ENCODE data around the gene FNDC3B.

Gene FNDC3B

DNA sequence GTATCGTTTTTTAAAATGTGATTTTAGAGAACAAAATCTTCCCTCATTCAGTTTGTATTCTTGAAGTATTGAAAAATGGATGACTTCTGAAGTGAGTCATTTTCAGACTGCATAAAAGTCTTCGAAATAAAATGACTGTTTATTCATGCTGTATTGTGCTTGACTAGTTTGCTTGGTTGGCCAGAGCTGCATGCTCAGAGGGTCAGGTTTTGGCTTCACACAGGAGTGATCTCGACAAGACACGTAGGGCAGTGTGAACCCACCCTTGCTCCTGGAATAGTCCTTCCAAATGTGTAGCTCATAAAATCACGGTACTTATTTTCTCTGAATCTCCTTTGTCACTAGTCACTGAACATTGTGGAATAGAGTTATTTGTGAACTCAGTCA, 73.3 kb downstream of the FNDC3B start:
- no peak for DNase-seq (ENCODE audit: low read depth in 2 of 2, low spot score in 1 of 2)

- no peak for DNase-seq (ENCODE audit: low read depth in 2 of 2, low spot score in 1 of 2)
These were observed 74.3 kb downstream of the FNDC3B start for GRCh38 chr3:172113710-172114109.

DNA sequence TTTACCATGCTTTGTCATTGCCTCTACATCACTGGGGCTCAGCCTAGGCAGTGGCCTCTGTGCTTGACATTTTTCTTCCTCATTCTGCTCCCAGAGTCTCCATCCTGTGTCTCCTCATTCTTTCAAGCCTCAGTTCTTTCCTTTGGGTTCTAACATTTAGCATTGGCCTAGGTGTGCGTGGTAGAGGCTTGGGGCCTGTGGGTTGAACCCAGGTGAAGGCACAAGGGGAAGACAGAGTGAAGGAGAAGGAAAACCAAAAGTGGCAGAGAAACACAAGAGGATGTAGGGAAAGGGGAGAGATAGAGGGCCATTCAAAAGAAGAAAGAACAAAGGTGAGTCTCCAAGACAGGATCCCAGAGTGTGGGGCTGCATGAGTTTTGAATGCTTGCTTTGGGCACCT, 75.7 kb downstream of the FNDC3B start:
- DNase-seq (ENCODE audit: low read depth in 2 of 2, low spot score in 1 of 2), result no peak

- DNase-seq (ENCODE audit: low read depth in 2 of 2, low spot score in 1 of 2), result no peak
These were observed 76.4 kb downstream of the FNDC3B start for GRCh38 chr3:172115787-172116186.

DNA sequence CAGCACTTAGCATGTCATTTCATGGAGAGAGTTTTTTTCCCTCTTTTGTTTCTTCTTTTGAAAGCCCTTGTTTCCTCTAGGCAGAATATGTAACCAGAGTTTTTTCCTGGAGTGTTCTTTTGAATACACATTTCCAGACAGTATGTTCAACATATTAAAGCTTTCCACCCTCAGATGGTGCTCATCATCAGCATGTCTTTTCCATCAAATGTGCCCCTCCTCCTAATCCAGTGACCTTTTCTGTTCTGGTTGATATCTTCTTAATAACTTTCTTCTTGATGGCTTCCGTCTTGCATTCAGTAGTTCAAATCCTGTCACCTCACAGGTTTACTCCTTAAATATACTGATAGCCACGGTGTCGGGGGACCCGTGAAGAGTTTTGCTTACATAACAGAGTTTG, 78.6 kb downstream of the FNDC3B start:
- DNase-seq (ENCODE audit: low read depth in 2 of 2, low spot score in 1 of 2), result no peak

DNA sequence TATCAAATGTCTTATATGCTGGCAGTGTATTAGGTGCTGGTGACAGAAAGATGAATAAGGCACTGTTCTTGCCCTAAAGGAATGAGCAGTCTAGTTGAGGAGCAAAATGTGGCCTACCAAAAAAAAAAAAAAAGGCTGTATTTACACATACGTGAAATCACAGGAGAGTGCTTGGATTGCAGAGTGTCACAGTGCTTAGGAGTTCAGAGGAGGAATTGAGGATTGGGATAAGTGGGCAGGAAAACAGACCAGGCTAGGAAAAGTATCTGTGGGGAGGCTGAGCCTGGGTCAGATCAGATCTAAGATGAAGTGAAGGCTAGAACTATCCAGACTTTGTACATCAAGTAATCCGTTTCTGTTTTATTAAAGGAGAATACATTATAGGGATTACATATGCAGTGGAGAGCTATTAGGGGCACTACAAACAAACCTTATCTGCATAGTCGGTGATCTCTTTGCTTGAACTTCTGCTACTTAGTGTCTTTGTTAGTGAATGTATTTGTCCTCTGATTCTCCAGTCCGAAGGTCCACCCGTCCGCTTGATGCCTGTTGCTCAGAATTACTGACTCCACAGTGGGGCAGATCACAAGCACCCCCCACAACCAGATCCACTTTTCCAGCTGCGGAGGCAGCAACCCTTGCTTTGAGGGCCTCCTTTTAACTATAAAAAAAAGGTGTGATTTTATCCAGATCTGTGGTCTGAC, 80.0 kb downstream of the FNDC3B start:
- no peak for DNase-seq (ENCODE audit: low read depth in 2 of 2, low spot score in 1 of 2)

DNA sequence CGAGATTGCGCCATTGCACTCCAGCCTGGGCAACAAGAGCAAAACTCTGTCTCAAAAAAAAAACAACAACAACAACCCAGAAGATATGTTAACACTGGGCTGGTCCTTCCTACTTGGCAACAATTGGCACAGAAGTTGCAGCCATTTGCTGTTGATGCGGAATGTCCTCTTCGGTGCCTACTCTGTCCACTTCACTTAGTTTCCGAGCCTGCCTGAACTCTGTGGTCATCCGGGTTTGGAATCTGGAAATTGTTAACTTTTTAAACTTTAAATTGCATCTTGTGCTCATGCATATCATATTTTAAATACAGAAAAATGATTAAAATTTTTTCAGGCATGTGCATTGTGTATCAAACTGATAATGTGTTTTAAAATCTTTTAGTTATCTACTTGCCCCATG, 81.5 kb downstream of the FNDC3B start:
- no peak for DNase-seq (ENCODE audit: low read depth in 2 of 2, low spot score in 1 of 2)

DNA sequence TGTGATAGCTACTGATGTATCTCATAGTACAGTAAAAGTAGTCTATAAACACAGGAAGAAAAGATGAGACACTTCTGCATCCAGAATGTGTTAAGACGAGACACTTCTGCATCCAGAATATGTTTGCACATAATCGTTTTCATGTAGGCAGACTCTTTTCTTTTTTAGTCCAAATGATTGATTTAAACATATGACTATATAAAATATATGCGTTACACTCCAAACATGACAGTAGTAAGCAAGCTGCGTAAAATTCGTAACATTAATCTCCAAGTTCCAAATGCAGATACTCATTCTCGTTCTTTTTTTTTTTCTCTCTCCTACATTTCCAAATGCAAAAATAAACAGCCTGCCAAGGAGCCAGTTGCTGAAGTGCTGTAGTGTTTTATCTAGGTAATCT, 82.6 kb downstream of the FNDC3B start:
- no peak for DNase-seq (ENCODE audit: low read depth in 2 of 2, low spot score in 1 of 2)

DNA sequence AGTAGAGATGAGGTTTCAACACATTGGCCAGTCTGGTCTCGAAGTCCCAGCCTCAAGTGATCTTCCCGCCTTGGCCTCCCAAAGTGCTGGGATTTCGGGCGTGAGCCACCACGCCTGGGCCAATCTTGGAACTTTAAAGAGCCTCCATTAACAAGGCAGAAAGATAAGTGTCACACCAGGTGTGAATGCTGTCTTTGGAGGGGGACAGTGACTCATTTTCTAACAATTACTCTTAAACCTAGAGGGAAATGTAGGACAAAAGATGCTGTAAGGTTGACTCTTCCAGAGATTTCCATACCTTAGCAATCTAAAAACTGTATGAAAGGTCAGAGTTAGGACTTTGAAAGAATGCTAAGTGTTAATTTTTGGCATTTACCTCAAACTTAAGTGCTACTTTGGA, 84.9 kb downstream of the FNDC3B start:
- DNase-seq (ENCODE audit: low read depth in 2 of 2, low spot score in 1 of 2), result no peak

- DNase-seq (ENCODE audit: low read depth in 2 of 2, low spot score in 1 of 2), result no peak
These were observed 85.7 kb downstream of the FNDC3B start for GRCh38 chr3:172125053-172125452.

- no peak for DNase-seq (ENCODE audit: low read depth in 2 of 2, low spot score in 1 of 2)
These were observed 86.6 kb downstream of the FNDC3B start for GRCh38 chr3:172125963-172126457.

DNA sequence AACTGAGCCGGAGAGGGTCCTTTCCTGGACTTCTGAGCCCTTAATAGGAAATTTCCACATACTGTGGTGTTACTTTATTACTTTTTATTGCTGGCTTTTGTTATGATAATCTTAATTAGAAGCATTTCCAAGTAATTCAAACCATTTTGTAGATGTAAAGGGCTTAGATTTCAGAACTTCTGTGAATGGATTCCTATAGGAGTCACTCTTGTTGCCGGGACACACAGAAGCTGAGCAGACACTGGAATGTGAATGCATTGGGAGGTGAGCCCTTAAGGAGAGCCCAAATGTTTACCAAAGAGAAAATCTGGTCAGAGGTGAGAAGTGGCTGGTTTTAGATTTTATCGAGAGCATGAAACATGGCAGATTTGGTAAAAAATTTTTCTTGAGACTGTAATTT, 87.4 kb downstream of the FNDC3B start:
- no peak for DNase-seq (ENCODE audit: low read depth in 2 of 2, low spot score in 1 of 2)

DNA sequence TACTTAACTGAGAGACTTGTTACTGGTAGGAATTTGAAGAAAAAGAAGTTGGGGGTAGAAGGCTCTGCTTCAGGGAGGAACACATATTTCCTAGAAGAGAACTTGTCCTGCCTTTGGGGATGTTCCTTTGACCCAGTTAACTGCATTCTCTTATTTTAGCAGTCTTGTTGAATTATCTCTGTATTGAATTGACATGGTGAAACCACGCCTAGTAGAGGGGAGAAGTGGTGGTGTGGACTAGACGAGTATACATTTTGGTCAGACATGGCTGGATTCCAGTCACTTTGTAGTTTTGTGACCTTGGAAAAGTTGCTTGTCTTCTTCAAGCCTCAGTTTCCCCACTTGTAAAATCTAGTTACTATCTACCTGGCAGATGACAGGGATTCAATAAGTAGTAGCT, 87.8 kb downstream of the FNDC3B start:
- no peak for DNase-seq (ENCODE audit: low read depth in 2 of 2, low spot score in 1 of 2)

GRCh38 chr3:172127929-172128580, 88.7 kb downstream of the FNDC3B start:
- no peak for DNase-seq (ENCODE audit: low read depth in 2 of 2, low spot score in 1 of 2)

DNA sequence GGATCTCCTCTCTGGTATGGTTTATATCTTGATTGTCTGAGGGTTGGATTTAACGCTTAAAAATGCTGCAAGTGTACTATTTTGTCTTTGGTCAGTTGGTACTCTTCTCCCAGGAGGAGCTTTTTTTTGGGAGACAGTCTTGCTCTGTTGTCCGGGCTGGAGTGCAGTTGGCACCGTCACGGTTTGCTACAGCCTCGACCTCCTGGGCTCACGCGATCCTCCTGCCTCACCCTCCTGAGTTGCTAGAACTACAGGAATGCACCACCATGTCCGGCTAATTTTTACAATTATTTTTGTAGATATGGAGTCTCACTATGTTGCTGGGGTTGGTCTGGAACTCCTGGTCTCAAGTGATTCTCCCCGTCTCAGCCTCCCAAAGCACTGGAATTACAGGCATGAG, 89.5 kb downstream of the FNDC3B start:
- no peak for DNase-seq (ENCODE audit: low read depth in 2 of 2, low spot score in 1 of 2)

DNA sequence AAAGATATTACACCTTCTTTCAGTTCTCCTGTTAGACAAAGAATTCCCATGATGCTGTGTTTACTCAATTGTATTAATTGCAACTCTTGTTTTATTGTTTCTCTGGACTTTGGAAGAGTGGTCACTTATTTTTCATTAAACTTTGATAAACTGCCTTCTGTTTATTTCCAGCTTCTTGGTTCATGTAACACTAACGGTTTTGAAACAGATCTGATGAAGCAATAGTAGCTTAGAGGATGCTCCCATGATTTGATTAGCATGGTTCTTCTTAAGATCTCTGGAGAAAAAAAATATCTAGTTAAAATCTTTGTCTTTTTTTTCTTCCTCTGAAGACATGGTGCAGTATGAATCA, 90.1 kb downstream of the FNDC3B start:
- DNase-seq (ENCODE audit: low read depth in 2 of 2, low spot score in 1 of 2), result no peak

DNA sequence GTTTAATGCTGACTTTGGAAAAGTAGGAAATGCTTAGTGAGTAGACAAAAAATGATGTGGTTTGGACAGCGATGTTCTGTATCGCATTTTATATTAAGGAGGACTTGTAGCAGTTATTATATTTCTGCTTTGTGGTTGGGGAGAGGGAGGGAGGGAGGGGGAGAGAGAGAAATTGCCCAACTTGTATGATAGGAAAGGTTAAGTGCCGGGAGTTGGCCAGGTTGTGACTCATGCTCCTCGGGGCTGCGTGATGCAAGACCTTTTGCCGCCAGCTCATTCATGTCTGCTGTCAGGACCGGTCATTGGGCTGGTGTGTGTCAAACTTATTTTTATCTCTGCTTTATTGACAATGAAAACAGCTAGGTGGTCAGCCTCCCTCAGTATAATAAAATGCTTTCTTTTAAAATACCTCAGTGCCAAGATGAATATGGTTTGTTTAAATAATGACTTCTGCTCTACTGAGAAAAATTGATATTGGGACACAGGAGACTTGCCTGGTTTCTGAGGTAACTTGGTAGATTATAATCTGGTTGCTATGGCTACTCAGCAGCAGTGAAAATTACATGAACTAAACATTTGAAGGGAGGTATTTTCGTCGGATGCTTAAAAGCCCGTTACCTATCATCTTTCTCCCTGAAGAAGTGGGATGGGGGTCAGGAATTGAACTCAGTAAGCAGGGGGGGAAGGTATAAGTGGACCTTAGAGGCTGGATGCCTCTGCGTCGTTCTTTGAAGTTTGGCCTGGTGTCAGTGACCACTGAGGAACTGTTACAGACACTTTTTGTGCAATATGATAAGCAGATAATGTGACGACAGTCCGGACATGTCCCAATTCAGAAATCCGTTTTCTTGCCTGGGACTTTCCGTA, 90.7 kb downstream of the FNDC3B start:
- peak; percentile 27 to 29 for DNase-seq (ENCODE audit: low read depth in 2 of 2, low spot score in 1 of 2)

DNA sequence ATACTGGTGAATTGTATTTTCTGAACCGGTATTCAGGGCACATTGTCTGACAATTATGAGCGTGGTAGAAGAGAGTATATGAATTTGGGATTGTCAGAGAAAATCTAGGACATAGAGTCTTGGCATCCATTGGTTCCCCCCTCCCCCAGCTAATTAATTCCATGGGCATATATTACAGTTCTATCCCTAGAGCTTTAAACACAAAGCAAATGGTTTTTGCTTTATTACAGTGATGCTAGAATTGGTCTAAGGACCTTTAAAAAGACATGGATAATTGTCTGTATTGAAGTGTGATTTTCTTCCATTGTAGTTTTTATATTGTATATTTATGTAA, 91.3 kb downstream of the FNDC3B start:
- no peak for DNase-seq (ENCODE audit: low read depth in 2 of 2, low spot score in 1 of 2)

DNA sequence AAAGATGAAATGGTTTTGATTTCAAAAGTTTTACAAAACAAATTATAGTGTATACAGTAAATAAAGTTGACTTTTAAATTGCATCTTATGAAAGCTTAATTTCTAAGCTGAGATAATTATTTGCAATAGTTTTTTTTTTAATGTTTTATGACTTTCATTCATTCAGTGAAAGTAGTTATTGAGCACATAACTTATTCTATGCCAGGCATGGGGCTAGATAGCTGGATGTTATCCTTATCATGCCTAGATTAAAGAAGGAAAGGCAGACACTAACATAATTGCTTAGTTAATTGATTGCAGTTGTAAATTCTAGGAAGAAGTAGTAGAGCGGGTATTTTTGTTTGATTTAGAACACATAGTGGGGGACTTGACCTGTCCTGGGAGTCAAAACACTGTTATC, 92.4 kb downstream of the FNDC3B start:
- no peak for DNase-seq (ENCODE audit: low read depth in 2 of 2, low spot score in 1 of 2)

GRCh38 chr3:172132159-172132586, 92.8 kb downstream of the FNDC3B start:
- DNase-seq (ENCODE audit: low read depth in 2 of 2, low spot score in 1 of 2), result no peak

DNA sequence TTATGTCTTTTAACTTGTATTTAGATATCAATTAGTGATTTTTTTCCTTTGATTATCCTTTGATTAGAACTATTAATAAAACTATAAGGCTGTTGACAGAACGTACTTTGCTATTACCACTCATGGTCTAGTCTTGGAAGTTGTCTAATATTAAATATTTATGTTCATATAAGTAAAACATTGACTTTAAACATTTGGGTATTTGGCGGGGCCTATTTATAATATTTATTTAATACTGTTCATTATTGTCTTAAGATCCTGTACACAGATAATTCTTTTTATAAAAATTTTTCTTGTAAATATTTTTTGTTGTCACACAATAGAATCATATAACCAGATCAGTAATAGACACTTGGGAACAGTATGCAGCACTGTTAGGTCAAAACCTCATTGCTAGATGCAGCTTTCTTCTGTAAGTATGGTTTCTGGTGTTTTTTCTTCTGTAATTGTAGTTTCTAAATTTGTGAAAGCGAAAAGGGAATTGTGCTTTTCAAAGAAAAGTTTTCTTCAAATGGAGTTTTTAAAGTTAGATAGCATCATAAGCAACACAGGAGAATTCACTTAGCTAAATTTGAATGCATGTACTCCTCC, 93.4 kb downstream of the FNDC3B start:
- no peak for DNase-seq (ENCODE audit: low read depth in 2 of 2, low spot score in 1 of 2)

DNA sequence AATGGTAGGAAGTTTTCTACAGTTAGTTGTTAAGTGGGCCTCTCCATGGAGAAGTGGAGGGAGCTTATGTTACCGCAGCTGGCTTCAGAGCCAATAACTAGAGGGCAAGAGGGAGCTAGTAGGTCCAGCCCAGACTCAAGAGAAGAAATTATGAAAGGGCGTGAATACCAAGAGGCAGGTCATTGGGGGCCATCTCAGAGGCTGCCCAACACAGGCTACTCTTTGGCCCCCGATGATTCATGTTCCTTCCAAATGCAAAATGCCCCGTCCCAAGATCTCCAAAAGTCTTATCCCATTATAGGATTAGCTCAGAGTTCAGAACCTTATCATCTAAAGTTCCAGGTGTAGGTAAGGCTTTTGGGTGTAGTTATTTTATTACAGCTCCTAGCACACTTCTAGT, 94.5 kb downstream of the FNDC3B start:
- no peak for DNase-seq (ENCODE audit: low read depth in 2 of 2, low spot score in 1 of 2)

All from stimulated activated CD8-positive, alpha-beta memory T cell treated with anti-CD3 and anti-CD28 coated beads, Interleukin-4, amount 100 ng/mL, for 1 hour (primary cell).